GM18951 (cell line): ENCODE data around the gene PRG3.
"Not testable (repeated sequence)": the region's sequence is repeated elsewhere in the genome, so short reads cannot be mapped to it uniquely, and the experiment has no call there.

ENCODE experiments used
- POLR2A ChIP-seq: IDR thresholded peaks from 4 replicates; pipeline ENCODE4 v1.6.1; 2011; ENCODE audit warnings: mild to moderate bottlenecking; ENCODE audit not compliant: insufficient read length, insufficient read depth; ENCODE audit errors: extremely low read depth
- in situ Hi-C: fragments of 300-500 bp; cut with MboI; formaldehyde crosslinking; loops from one replicate; pipeline ENCODE4 v1.12.0; 2022; ENCODE audit warnings: low sequenced_read_pairs, mixed read lengths, inconsistent platforms; ENCODE audit not compliant: unreplicated experiment

PRG3 gene

DNA sequence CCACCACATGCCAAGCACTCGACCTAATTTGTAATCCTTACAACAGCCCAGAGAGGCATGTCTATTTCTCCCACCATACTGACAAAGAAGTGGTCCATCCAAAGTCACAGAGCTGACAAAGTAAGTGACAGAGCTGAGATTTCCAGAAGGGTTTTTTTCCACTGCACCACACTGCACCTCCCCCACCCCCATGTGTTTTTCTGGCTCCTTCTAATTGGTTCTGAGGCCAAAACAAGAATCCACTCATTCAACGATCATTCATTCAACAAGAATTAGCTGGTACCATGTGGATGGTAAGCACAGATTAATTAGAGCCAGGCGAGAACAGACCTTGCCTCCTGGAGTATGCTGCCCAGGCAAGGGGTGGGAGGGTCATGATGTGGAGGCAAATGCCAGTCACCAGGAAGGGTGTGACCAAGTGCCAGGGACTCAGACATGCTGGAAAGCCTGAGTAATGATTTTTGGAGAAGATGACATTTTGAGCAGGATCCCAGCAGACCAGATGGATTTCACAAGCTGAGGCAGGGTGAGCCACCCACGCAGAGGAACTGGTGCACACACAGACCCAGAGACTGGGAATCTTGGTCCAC is 24.4 kb upstream of the PRG3 start:
- no peak for TF ChIP-seq POLR2A
- in situ Hi-C loops: no loop called here

DNA sequence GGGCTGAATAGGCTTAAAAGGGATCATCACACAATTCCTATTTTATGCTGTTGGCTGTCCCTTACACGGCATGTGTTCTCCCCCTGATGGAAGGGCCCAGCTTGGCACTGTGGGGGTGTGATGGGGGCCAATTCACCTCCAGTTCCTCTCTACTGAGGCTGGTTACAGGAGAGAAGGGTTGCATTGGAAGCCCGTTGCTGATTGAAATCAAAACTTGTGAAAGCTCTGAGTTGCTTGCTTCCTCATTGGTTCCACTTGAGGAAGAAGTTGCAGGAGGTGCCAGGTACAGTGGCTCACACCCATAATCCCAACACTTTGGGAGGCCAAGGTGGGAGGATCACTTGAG is 22.8 kb upstream of the PRG3 start:
- in situ Hi-C loops: no loop called here
- TF ChIP-seq POLR2A: no peak

DNA sequence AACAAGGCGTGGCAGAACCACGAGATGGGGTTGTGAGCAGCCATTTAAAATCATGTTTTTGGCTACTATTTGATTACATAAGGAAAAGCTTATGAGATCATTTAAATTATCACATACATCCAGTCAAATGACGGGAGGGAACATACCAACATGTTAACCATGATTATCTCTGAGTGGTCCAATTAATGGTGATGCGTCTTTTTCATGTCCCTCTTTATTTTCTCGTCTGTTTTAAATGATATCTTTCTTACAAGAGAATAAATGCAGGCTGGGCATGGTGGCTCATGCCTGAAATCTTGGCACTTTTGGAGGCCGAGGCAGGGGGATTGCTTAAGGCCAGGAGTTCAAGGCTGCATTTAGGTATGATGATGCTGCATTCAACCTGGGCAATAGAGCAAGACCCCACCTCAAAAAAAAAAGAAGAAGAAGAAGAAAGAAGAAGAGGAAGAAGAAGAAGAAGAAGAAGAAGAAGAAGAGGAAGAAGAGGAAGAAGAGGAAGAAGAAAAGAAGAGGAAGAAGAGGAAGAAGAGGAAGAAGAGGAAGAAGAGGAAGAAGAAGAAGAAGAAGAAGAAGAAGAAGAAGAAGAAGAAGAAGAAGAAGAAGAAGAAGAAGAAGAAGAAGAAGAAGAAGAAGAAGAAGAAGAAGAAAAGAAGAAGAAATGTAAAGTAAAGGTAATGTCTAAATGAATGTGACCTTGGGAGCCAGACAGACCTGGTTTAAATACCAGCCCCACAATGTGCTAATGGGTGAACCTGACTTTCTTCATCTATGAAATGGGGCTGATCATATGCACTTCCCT is 22.3 kb upstream of the PRG3 start:
- in situ Hi-C loops: not testable (repeated sequence)

DNA sequence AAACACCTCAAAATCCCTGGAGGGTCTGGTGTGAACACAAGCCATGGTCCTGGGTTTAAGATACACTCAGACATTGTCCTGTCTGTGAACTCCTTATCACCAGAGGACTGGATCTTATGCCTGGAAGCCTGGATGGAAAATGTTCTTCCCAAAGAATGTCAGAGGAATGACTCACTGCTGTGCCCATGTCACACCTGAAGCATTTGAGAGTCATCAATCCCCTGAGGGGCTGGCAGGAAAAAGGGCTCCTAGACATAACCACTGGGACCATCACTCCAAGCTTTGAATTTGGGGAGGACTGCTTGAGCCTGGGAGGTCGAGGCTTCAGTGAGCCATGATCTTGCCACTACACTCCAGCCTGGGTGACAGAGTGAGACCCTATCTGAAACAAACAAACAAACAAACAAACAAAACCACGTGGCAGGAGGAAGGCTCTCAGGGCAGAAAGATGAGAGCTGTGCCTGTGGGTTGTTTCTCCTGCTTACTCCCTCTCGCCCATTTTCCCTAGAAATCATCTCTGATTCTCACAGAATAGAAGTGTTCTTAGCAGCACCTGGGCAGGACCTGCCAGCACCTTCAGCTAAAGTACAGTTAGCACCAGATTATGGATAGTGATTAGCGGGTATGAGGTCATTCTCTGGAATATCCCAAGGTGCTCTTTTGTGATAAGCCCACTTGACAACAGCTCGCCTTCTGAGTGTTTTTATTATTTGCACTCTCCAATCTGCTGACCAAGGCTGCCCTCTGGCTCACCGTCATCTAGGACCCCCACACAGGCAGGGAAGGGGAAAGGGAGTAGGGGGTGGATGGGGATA is 21.4 kb upstream of the PRG3 start:
- in situ Hi-C loops: no loop called here
- TF ChIP-seq POLR2A: no peak

DNA sequence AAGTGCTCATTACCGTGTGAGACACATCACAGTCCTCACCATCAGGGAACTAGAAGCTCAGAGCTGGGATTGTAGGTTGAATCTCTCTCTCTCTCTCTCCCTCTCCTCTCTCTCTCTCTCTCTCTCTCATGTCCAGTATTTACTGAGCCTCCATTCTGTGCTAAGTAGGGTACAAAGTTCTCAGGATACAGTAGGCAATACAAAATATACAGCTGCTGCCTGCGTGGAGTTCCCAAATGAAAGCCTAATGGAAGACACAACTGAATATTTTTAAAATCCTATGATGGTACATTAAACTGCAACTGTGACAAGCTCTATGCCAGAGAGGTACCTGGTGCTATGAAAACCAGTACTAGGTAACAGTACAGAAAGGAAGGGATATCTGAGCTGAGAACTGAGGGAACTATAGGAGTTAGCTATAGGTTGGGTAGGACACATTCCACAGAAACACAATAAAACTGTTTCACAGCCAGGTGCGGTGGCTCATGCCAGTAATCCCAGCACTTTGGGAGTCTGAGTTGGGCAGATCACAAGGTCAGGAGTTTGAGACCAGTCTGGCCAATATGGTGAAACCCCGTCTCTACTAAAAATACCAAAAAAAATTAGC is 19.1 kb upstream of the PRG3 start:
- in situ Hi-C loops: no loop called here
- no peak for TF ChIP-seq POLR2A

DNA sequence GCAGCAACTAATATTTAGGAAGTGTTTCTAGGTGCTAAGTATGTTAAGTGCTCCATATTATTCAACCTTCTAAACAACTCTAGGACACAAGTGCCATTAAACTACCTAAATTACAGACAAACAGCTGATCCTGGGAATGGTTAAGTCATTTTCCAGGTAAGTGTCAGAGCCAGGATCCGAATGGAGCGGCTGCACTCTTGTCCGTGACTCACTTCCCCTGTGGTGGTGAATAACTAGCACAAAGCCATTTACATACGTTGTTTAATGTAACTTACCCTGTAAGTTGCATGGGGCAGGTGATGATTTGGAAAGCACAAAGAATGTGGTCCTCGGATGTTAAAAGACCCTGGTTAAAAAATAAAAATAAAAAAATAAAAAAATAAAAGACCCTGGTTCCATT is 18.3 kb upstream of the PRG3 start:
- in situ Hi-C loops: no loop called here
- no peak for TF ChIP-seq POLR2A

DNA sequence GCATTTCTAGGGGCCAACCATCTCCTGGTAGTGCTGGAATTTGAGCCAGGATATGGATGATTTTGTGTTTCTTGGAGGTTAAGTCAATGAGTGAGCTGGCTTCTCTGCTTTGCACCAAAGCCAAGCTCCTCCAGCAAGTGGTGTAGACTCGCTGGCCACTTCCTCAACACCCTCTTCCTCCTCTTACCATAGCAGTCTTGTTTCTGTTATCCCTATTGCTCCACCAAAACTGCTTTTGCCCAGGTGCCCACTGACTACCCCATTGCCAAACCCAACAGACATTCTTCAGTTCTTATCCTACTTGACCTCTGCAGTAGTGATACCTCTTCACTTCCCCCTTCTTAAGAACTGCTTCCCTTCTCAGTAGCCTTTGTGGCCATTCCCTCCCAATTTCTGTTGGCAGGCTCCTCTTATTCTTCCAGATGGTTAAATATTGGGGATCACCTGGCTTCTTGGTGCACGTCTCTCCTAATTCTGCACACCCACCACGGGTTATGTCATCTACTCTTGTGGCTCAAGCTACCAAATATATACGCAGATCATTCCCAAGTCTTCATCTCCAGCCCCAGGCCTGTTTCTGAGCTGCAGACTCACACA is 16.5 kb upstream of the PRG3 start:
- no peak for TF ChIP-seq POLR2A
- in situ Hi-C loops: no loop called here

DNA sequence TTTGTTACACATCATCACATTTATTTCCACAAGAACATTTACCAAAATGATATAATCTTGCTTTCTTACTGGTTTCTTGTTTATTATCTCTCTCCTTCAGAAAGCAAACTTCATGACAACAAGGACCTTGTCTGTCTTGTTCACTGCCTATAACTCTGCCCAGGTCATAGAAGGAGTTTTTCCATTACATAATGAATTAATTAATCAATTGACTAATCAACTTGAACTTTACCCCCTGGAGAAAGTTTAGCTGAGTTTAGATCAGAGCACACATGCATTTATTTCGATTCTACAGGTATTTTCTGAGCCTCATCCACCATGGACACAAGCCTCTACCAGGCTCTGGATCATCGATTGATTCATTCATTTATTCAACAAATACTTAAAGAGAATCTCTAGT is 15.8 kb upstream of the PRG3 start:
- in situ Hi-C loops: no loop called here
- no peak for TF ChIP-seq POLR2A

DNA sequence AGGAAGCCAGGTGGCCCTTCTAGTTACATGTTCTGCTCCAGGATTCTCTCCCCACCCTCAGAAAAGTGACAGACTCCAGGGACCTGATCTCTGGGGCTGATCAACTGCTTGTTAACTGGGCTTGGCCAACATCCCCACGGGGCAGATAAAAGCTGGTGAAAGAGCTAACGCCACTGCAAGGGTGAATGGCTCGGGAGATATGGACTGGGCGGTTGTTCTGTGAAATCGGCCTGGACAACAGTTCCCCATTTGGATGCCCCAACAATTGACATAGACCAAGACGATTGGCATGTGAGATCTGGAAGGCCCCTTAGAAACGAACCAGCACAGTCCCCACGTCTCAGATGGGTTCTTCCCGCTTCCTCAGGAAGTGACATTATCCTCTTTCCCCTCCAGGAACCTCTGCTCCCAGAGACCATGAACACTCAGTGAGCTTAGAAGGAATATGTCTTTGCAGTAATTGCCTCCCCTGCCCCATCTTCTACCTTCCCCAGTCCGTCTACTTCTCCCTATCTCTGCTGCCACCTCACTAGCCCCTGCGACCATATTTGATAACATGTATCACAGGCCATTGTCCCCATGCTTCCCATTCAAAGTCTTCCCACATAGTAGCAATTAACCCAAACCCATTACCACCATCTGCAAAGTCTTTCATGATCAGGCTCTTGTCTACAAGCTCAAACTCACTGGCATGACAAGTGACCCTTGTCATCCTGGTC is 15.1 kb upstream of the PRG3 start:
- in situ Hi-C loops: no loop called here
- TF ChIP-seq POLR2A: no peak

DNA sequence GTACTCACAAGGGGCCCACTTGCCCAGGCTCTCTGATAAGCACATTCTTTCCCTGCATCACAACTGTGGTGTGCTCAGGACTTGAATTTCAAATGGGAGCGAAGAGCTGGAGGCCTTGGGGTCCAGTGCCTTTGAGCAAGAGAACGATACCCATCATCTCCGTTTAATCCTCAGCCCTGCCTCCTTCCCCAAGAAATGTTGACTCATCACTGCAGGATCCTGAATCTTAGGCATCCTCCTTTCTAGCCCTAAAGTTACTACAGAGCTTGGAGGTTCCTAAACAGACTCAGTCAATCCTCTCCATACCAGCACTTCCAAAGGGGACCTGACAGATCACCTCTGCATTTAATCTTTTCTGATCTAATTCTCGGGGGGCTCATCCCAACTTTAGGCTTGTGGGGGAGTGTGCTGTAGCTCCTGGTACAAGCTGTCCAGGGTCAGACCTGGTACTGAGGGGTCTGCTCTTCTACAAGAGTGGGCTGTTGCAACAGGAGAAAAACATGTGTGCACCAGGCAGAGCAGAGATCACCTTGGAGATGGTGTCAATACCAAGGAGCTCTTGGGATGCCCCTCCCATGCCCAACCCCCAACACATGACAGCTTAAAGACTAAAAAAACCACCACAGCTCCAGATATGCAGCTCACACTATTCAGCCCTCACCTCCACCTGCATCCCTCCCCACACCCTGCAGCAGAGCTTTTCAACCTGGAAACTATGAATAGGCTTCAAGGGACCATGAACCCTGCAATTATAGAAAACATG is 13.4 kb upstream of the PRG3 start:
- no peak for TF ChIP-seq POLR2A
- in situ Hi-C loops: no loop called here

DNA sequence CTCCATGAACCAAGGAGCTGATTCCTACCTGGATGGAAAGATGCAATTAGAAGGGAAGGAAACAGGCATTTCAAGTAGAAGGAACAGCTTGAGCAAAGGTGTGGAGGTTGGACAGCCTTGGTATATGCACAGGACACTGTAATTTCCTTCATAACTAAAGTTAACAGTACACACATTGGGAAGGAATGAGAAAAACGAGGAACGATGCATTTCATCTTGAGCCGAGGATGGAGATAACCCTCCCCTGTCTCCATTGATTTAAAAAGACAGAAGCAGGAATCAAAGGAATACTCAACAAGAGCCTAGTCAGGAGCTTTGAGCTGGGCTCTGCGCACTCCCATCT is 11.8 kb upstream of the PRG3 start:
- in situ Hi-C loops: no loop called here
- no peak for TF ChIP-seq POLR2A
